IMR-90 (cell line): Measurements from ENCODE around the gene PHACTR3. TPM values are rescaled to one million over a fixed set of nuclear protein-coding genes. Genes with fewer than 3 reads are reported as not detected.

Source experiments
- ATAC-seq: fragments of 200-7000 bp; cut with Tn5 transposase; 2 replicates; pipeline ENCODE4 v1.9.1; 2020; ENCODE audit warnings: low read depth, mild to moderate bottlenecking, moderate library complexity
- BruUV-seq: library from RNA; stranded (reverse); fragments of 400-500 nt; replicated peaks from 2 replicates; lab custom pipeline; 2021; lab: Mats Ljungman, UMichigan
- CTCF ChIA-PET: fragments of 300-600 bp; formaldehyde crosslinking; extraction: SDS; loops from one replicate; lab custom pipeline; 2021; ENCODE audit warnings: antibody characterized with exemption; lab: Yijun Ruan, JAX
- POLR2A ChIA-PET: fragments of 300-600 bp; sonication (Branson Sonifier 250); formaldehyde crosslinking; loops from one replicate; lab custom pipeline; 2022; ENCODE audit warnings: antibody characterized with exemption; ENCODE audit not compliant: unreplicated experiment; lab: Charles Lee
- DNase-seq: peaks from one replicate; pipeline ENCODE4 v3.0.0; 2013
- H2AFZ ChIP-seq: replicated peaks from 2 replicates; pipeline ENCODE3; 2013; ENCODE audit warnings: low read length, mild to moderate bottlenecking; ENCODE audit not compliant: poor library complexity
- H2AK5ac ChIP-seq: 2 replicates; pipeline ENCODE4 v1.6.1; 2013; ENCODE audit warnings: low read depth, low read length, inconsistent platforms
- H2AK9ac ChIP-seq: replicated peaks from 2 replicates; pipeline ENCODE3; 2013; ENCODE audit warnings: mild to moderate bottlenecking, low read depth, low read length, moderate library complexity; ENCODE audit not compliant: poor library complexity
- H2BK120ac ChIP-seq: 2 replicates; pipeline ENCODE4 v1.6.1; 2013; ENCODE audit warnings: low read depth, low read length, inconsistent platforms
- H2BK15ac ChIP-seq: 3 replicates; pipeline ENCODE4 v1.6.1; 2013; ENCODE audit warnings: low read depth, low read length, inconsistent platforms
- H2BK20ac ChIP-seq: 2 replicates; pipeline ENCODE4 v1.6.1; 2013; ENCODE audit warnings: low read depth, mild to moderate bottlenecking, inconsistent platforms, low read length, moderate library complexity
- H2BK5ac ChIP-seq: 2 replicates; pipeline ENCODE4 v1.6.1; 2013; ENCODE audit warnings: mild to moderate bottlenecking, low read depth, low read length, inconsistent platforms; ENCODE audit not compliant: poor library complexity, severe bottlenecking
- H3K14ac ChIP-seq: replicated peaks from 2 replicates; pipeline ENCODE4 v1.6.1; 2013; ENCODE audit warnings: low read depth, low read length, inconsistent platforms
- H3K18ac ChIP-seq: 2 replicates; pipeline ENCODE4 v1.6.1; 2013; ENCODE audit warnings: low read depth, low read length, control low read depth
- H3K23ac ChIP-seq: 2 replicates; pipeline ENCODE4 v1.6.1; 2013; ENCODE audit warnings: low read depth, low read length, inconsistent platforms
- H3K27ac ChIP-seq: 2 replicates; pipeline ENCODE4 v1.5.1; 2013; ENCODE audit warnings: mild to moderate bottlenecking, control low read depth, low read length; ENCODE audit not compliant: insufficient read depth
- H3K27me3 ChIP-seq: 2 replicates; pipeline ENCODE4 v1.6.1; 2013; ENCODE audit warnings: low read length; ENCODE audit not compliant: control insufficient read depth, insufficient read depth
- H3K36me3 ChIP-seq: 2 replicates; pipeline ENCODE4 v1.6.1; 2013; ENCODE audit warnings: low read length, mixed read lengths; ENCODE audit not compliant: control insufficient read depth, insufficient read depth
- H3K4ac ChIP-seq: 2 replicates; pipeline ENCODE4 v1.6.1; 2013; ENCODE audit warnings: low read depth, low read length, inconsistent platforms
- H3K4me1 ChIP-seq: 2 replicates; pipeline ENCODE4 v1.6.1; 2013; ENCODE audit warnings: low read length, mixed read lengths; ENCODE audit not compliant: control insufficient read depth, insufficient read depth
- H3K4me2 ChIP-seq: 2 replicates; pipeline ENCODE4 v1.6.1; 2013; ENCODE audit warnings: low read depth, mild to moderate bottlenecking, control low read depth, low read length, moderate library complexity
- H3K4me3 ChIP-seq: 2 replicates; pipeline ENCODE4 v1.5.1; 2013; ENCODE audit warnings: low read depth, mild to moderate bottlenecking, control low read depth, low read length, moderate library complexity; ENCODE audit not compliant: insufficient read depth
- H3K56ac ChIP-seq: 2 replicates; pipeline ENCODE4 v1.6.1; 2013; ENCODE audit warnings: low read length, inconsistent platforms; ENCODE audit not compliant: insufficient read depth; ENCODE audit errors: extremely low read depth
- H3K79me1 ChIP-seq, 2 experiments: 2 replicates each; pipeline ENCODE4 v1.6.1; 2013; ENCODE audit warnings: low read length in 2 of 2, inconsistent platforms in 1 of 2, low read depth in 1 of 2
- H3K9ac ChIP-seq: 2 replicates; pipeline ENCODE4 v1.6.1; 2013; ENCODE audit warnings: low read depth, low read length, control low read depth
- H3K9me1 ChIP-seq: 2 replicates; pipeline ENCODE4 v1.6.1; 2013; ENCODE audit warnings: low read length, inconsistent platforms; ENCODE audit not compliant: insufficient read depth
- H3K9me3 ChIP-seq: 2 replicates; pipeline ENCODE4 v1.6.1; 2013; ENCODE audit warnings: low read length; ENCODE audit not compliant: control insufficient read depth, insufficient read depth
- H4K20me1 ChIP-seq: 2 replicates; pipeline ENCODE4 v1.6.1; 2013; ENCODE audit warnings: low read length, inconsistent platforms; ENCODE audit not compliant: insufficient read depth
- H4K5ac ChIP-seq: 2 replicates; pipeline ENCODE4 v1.6.1; 2013; ENCODE audit warnings: mild to moderate bottlenecking, low read depth, low read length, control low read depth
- H4K8ac ChIP-seq, 2 experiments: 2 replicates each; pipeline ENCODE4 v1.6.1; 2013; ENCODE audit warnings: low read depth in 2 of 2, low read length in 2 of 2, control low read depth in 1 of 2, inconsistent platforms in 1 of 2
- H4K91ac ChIP-seq: 2 replicates; pipeline ENCODE4 v1.6.1; 2013; ENCODE audit warnings: low read depth, low read length, inconsistent platforms; ENCODE audit not compliant: insufficient read depth
- BHLHE40 ChIP-seq: fragments of 150-350 bp; IDR thresholded peaks from 2 replicates; pipeline ENCODE4 v1.6.1; 2016; ENCODE audit warnings: mild to moderate bottlenecking, low read depth, low read length
- CEBPB ChIP-seq: IDR thresholded peaks from 2 replicates; pipeline ENCODE4 v1.6.1; 2012; ENCODE audit warnings: low read depth, low read length, improper control_type of control experiment
- CHD1 ChIP-seq: IDR thresholded peaks from 2 replicates; pipeline ENCODE4 v1.6.1; 2012; ENCODE audit warnings: low read depth, low read length, improper control_type of control experiment
- CTCF ChIP-seq: conservative IDR thresholded peaks from 2 replicates; pipeline ENCODE4 v1.5.1; 2012; ENCODE audit warnings: mild to moderate bottlenecking, low read depth, low read length, improper control_type of control experiment
- MAZ ChIP-seq: IDR thresholded peaks from 2 replicates; pipeline ENCODE4 v1.6.1; 2012; ENCODE audit warnings: low read depth, mild to moderate bottlenecking, low read length, improper control_type of control experiment, moderate library complexity, borderline replicate concordance
- MXI1 ChIP-seq: IDR thresholded peaks from 2 replicates; pipeline ENCODE4 v1.6.1; 2012; ENCODE audit warnings: low read depth, mild to moderate bottlenecking, low read length, moderate library complexity, borderline replicate concordance
- NFE2L2 ChIP-seq: fragments of 150-350 bp; IDR thresholded peaks from 2 replicates; pipeline ENCODE4 v1.6.1; 2016; ENCODE audit warnings: low read depth, mild to moderate bottlenecking, low read length
- POLR2A ChIP-seq: IDR thresholded peaks from 2 replicates; pipeline ENCODE4 v1.6.1; 2012; ENCODE audit warnings: mild to moderate bottlenecking, low read depth, low read length
- RAD21 ChIP-seq: IDR thresholded peaks from 2 replicates; pipeline ENCODE4 v1.6.1; 2012; ENCODE audit warnings: low read length, improper control_type of control experiment
- SMC3 ChIP-seq: fragments of 150-350 bp; IDR thresholded peaks from 2 replicates; pipeline ENCODE4 v1.6.1; 2016; ENCODE audit warnings: low read depth, mild to moderate bottlenecking, antibody characterized with exemption, low read length, moderate library complexity
- USF2 ChIP-seq: fragments of 150-350 bp; IDR thresholded peaks from 2 replicates; pipeline ENCODE4 v1.6.1; 2017; ENCODE audit warnings: mild to moderate bottlenecking, antibody characterized with exemption, low read length, low read depth
- WGBS, 2 experiments: methylation state at CpG; one replicate each; pipeline versions ENCODE4 v1.1.5 to v1.1.7; 2013; ENCODE audit warnings: missing lambda C conversion rate in 2 of 2; ENCODE audit not compliant: insufficient read length in 1 of 2; ENCODE audit errors: extremely low coverage in 2 of 2; 5-methylcytosine and 5-hydroxymethylcytosine counted together
- dilution Hi-C: fragments of 300-500 bp; cut with HindIII; formaldehyde crosslinking; loops from one replicate; pipeline ENCODE4 v1.14.3; 2018; ENCODE audit warnings: low sequenced_read_pairs; ENCODE audit not compliant: unreplicated experiment
- in situ Hi-C: fragments of 300-500 bp; cut with MboI; formaldehyde crosslinking; loops from 3 replicates; pipeline ENCODE4 v1.14.3; 2019; ENCODE audit warnings: low sequenced_read_pairs, inconsistent platforms, mixed read lengths
- intact Hi-C: fragments of 100-400 bp; cut with micrococcal nuclease; formaldehyde crosslinking; loops from 2 replicates; pipeline ENCODE4 v1.10.0; 2022
- polyA plus RNA-seq, 3 experiments: library from polyadenylated mRNA; depleted of rRNA; stranded (reverse); fragments of >200 nt; gene quantifications; 2 replicates each; pipeline ENCODE4 v1.2.3, GENCODE V29; 2012; ENCODE audit warnings: low replicate concordance in 1 of 3
- total RNA-seq: library from RNA; depleted of rRNA; stranded (reverse); fragments of >200 nt; gene quantifications from 2 replicates; pipeline ENCODE4 v1.2.3, GENCODE V29; 2012

PHACTR3 gene
- total and polyA plus RNA-seq, 2 of the 4 experiments (the other 2 are of a cell fraction): not detected

- no peaks in the 10 kb centered on the region for H3K79me1 ChIP-seq
- 0% methylated on average over 1 of the region's 26 CpGs; no CpG with 5 or more reads in 1 of the 2 experiments for WGBS, 2 experiments
- TF ChIP-seq USF2 (no peak), NFE2L2 (no peak), CTCF (no peak), MXI1 (no peak), POLR2A (no peak), BHLHE40 (no peak), CEBPB (no peak), RAD21 (no peak), CHD1 (no peak), MAZ (no peak), SMC3 (no peak)
- no peak overlapping the region for H3K4ac ChIP-seq
- H2BK120ac ChIP-seq: no peak overlapping the region
- no peak overlapping the region for H3K14ac ChIP-seq
- H2BK20ac ChIP-seq: no peak overlapping the region
- H4K91ac ChIP-seq: no peak overlapping the region
- H3K56ac ChIP-seq: no peak overlapping the region
- H4K5ac ChIP-seq: no peak overlapping the region
- ATAC-seq: no peak
- H3K27ac ChIP-seq: no peak overlapping the region
- no peak overlapping the region for H2BK5ac ChIP-seq
- no peak overlapping the region for H2BK15ac ChIP-seq
- ChIA-PET CTCF (no interaction called here), POLR2A (no interaction called here)
- H4K20me1 ChIP-seq: no peaks in the 10 kb centered on the region
- H3K4me1 ChIP-seq: no peaks in the 10 kb centered on the region
- no peak overlapping the region for H2AK9ac ChIP-seq
- dilution Hi-C loops (no loop called here), intact Hi-C loops (no loop called here), in situ Hi-C loops (no loop called here)
- no peak overlapping the region for H4K8ac ChIP-seq
- H2AFZ ChIP-seq: no peak overlapping the region
- no peak overlapping the region for H3K9ac ChIP-seq
- no peak overlapping the region for H3K23ac ChIP-seq
- no peaks in the 10 kb centered on the region for H3K9me3 ChIP-seq
- no peaks in the 10 kb centered on the region for H3K9me1 ChIP-seq
- BruUV-seq: no TSS peak
- no peak overlapping the region for H3K4me3 ChIP-seq
- DNase-seq: no peak
- no peaks in the 10 kb centered on the region for H3K36me3 ChIP-seq
- peaks cover 8% of the 10 kb centered on the region; the same call in 1 of the 2 replicates for H3K27me3 ChIP-seq
- H3K18ac ChIP-seq: no peak overlapping the region
- H3K4me2 ChIP-seq: no peak overlapping the region
- H2AK5ac ChIP-seq: no peak overlapping the region
These were observed 1.4 kb downstream of the PHACTR3 start for GRCh38 chr20:59605601-59606364.
